ENCODE measurements around the gene C3.
A peak's percentile ranks its signal among the peaks of the same experiment; 100 is the strongest.
"Not testable (repeated sequence)": the region's sequence is repeated elsewhere in the genome, so short reads cannot be mapped to it uniquely, and the experiment has no call there.

The C3 gene

DNA sequence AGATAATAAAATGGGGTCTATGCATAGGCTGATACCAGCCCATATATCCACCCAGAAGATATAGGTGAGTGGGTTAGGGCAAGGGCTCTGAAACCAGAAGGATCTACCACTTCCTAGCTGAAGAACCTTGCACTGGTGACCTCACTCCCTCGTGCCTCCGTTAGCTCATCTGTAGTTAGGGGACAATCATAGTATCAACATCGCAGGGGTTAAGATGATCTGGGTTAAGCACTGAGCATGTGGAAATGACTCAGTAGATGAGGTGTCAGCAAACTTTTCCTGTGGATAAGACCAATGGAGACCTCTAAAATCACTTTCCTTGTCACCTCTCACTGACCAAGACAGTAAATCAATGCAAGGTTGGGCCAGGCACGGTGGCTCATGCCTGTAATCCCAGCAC is 81.0 kb downstream of the C3 start:
- no peak for TF ChIP-seq ZFX (IDR thresholded peaks at IDR 0.05; ENCODE audit: borderline replicate concordance)
- no peak for TF ChIP-seq CTCF (IDR thresholded peaks at IDR 0.05)
- H3K27ac ChIP-seq, result no peak overlapping the region

DNA sequence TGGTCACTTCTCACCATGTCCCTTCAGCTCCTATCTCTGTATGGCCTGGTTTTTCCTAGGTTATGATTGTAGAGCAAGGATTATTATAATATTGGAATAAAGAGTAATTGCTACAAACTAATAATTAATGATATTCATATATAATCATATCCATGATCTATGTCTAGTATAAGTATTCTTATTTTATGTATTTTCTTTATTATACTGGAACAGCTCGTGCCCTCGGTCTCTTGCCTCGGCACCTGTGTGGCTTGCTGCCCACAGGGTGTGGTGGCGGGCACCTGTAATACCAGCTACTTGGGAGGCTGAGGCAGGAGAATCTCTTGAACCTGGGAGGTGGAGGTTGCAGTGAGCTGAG is 87.0 kb downstream of the C3 start:
- not testable (repeated sequence) for H3K27ac ChIP-seq
- TF ChIP-seq CTCF (IDR thresholded peaks at IDR 0.05), result peak; percentile 50

GRCh38 chr19:6632747-6633455 is 87.5 kb downstream of the C3 start:
- peak; percentile 81 for TF ChIP-seq CTCF (IDR thresholded peaks at IDR 0.05)
- H3K27ac ChIP-seq, result peak overlapping the region; percentile 39; the same call in 1 of the 2 replicates

- H3K27ac ChIP-seq, result peak overlapping the region; percentile 39; the same call in 1 of the 2 replicates
- TF ChIP-seq ZFX (IDR thresholded peaks at IDR 0.05; ENCODE audit: borderline replicate concordance), result no peak
- peak; percentile 95 for TF ChIP-seq CTCF (IDR thresholded peaks at IDR 0.05)
These were observed 88.3 kb downstream of the C3 start for GRCh38 chr19:6632002-6632621.

All from 22Rv1 (cell line).